ENCODE data around the gene MVK. TPM values are rescaled to one million over a fixed set of nuclear protein-coding genes. Genes with fewer than 3 reads are reported as not detected.

The MVK gene
- polyA plus RNA-seq, 3 donors, result 1.1 to 3.8 (median 1.6) TPM

DNA sequence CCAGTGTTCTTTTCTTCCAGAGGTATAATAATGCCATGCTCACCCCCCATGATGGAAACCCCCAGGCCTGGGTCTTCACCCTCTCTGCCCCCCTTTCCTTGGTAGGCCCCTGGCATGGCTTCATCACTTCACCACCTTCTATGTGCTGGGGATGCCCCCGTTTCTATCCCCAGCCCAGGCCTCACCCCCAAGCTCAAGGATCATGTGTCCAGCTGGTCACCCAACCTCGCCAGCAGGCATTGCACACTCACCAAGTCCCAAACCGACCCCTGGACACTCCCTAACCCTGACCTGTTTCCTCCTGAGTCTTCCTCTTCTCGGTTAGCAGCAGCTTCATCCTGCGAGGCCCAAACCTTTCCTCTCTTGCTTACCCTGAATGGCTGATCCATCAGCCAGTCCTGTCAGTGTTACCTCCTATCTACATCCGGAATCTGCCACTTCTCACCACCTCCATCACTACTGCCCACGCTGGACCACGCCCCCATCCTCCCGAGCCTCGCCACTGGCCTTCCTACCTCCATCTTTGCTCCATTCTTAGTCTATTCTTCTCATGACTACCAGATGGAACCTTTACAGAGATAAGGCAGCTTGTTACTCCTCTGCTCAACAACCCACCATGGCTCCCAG is 69.0 kb downstream of the MVK start:
- no peak overlapping the region for H3K4me3 Mint-ChIP-seq
- H3K4me1 ChIP-seq (ENCODE audit: control insufficient read depth in 1 of 2, insufficient read depth in 2 of 2, low read length in 2 of 2), result no peaks in the 10 kb centered on the region
- no peaks in the 10 kb centered on the region for H3K36me3 Mint-ChIP-seq
- no peak for DNase-seq
- no peaks in the 10 kb centered on the region for H3K79me2 ChIP-seq (ENCODE audit: insufficient read depth, low read length)
- H4K20me1 ChIP-seq (ENCODE audit: insufficient read depth, low read length), result no peaks in the 10 kb centered on the region
- H3K4me2 ChIP-seq (replicated peaks; ENCODE audit: extremely low read depth, low read length, poor library complexity, severe bottlenecking), result no peak overlapping the region
- H3K36me3 ChIP-seq (replicated peaks in 1 of 2; ENCODE audit: control insufficient read depth in 1 of 2, insufficient read depth in 2 of 2, low read length in 2 of 2), result no peaks in the 10 kb centered on the region
- H2AFZ ChIP-seq (ENCODE audit: insufficient read depth, low read depth, low read length, poor library complexity, severe bottlenecking), result no peak overlapping the region
- H3K27me3 Mint-ChIP-seq (ENCODE audit: low read depth in 3 of 3), result peaks cover 4 to 9% (median 8%) of the 10 kb centered on the region in 3 donors
- no peaks in the 10 kb centered on the region for H3K4me1 Mint-ChIP-seq
- no peak overlapping the region for H3K27ac Mint-ChIP-seq
- H3K4me3 ChIP-seq (replicated peaks in 1 of 3; ENCODE audit: low read depth in 2 of 3, low read length in 3 of 3), result no peak overlapping the region
- H3K9me3 ChIP-seq (replicated peaks in 1 of 2; ENCODE audit: control insufficient read depth in 1 of 2, insufficient read depth in 1 of 2, low read length in 2 of 2), result no peaks in the 10 kb centered on the region
- TF ChIP-seq, protein P1, sequence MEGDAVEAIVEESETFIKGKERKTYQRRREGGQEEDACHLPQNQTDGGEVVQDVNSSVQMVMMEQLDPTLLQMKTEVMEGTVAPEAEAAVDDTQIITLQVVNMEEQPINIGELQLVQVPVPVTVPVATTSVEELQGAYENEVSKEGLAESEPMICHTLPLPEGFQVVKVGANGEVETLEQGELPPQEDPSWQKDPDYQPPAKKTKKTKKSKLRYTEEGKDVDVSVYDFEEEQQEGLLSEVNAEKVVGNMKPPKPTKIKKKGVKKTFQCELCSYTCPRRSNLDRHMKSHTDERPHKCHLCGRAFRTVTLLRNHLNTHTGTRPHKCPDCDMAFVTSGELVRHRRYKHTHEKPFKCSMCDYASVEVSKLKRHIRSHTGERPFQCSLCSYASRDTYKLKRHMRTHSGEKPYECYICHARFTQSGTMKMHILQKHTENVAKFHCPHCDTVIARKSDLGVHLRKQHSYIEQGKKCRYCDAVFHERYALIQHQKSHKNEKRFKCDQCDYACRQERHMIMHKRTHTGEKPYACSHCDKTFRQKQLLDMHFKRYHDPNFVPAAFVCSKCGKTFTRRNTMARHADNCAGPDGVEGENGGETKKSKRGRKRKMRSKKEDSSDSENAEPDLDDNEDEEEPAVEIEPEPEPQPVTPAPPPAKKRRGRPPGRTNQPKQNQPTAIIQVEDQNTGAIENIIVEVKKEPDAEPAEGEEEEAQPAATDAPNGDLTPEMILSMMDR (IDR thresholded peaks at IDR 0.05), result no peak
- H3K27ac ChIP-seq (ENCODE audit: low read depth in 1 of 2, low read length in 2 of 2), result no peak overlapping the region
- intact Hi-C loops (cut with micrococcal nuclease), result no loop called here
- WGBS (ENCODE audit: insufficient coverage), result 56% methylated on average over 9 of the region's 10 CpGs
- H3K9ac ChIP-seq (ENCODE audit: insufficient read depth, low read length, poor library complexity, severe bottlenecking), result no peak overlapping the region
- H3K9me3 Mint-ChIP-seq, result peaks cover 0 to 1% (median 0%) of the 10 kb centered on the region in 7 donors
- H3K27me3 ChIP-seq (ENCODE audit: control insufficient read depth in 2 of 2, insufficient read depth in 2 of 2, low read length in 2 of 2), result no peaks in the 10 kb centered on the region

GRCh38 chr12:109645194-109645593 is 71.6 kb downstream of the MVK start:
- no peak overlapping the region for H3K9ac ChIP-seq (ENCODE audit: insufficient read depth, low read length, poor library complexity, severe bottlenecking)
- H2AFZ ChIP-seq (ENCODE audit: insufficient read depth, low read depth, low read length, poor library complexity, severe bottlenecking), result no peak overlapping the region
- H3K4me1 ChIP-seq (ENCODE audit: control insufficient read depth in 1 of 2, insufficient read depth in 2 of 2, low read length in 2 of 2), result no peaks in the 10 kb centered on the region
- H3K36me3 ChIP-seq (replicated peaks in 1 of 2; ENCODE audit: control insufficient read depth in 1 of 2, insufficient read depth in 2 of 2, low read length in 2 of 2), result no peaks in the 10 kb centered on the region
- no peak overlapping the region for H3K4me2 ChIP-seq (replicated peaks; ENCODE audit: extremely low read depth, low read length, poor library complexity, severe bottlenecking)
- DNase-seq, result no peak
- WGBS (ENCODE audit: insufficient coverage), result 93% methylated on average over 6 of the region's 11 CpGs
- Mint-ChIP-seq H3K27ac (no peak overlapping the region), H3K36me3 (no peaks in the 10 kb centered on the region), H3K4me1 (no peaks in the 10 kb centered on the region), H3K4me3 (no peak overlapping the region), H3K27me3 (ENCODE audit: low read depth in 3 of 3) (peaks cover 7 to 14% (median 8%) of the 10 kb centered on the region in 3 donors), H3K9me3 (peaks cover 0 to 1% (median 0%) of the 10 kb centered on the region in 7 donors)
- intact Hi-C loops (cut with micrococcal nuclease), result no loop called here
- H4K20me1 ChIP-seq (ENCODE audit: insufficient read depth, low read length), result no peaks in the 10 kb centered on the region
- H3K27ac ChIP-seq (ENCODE audit: low read depth in 1 of 2, low read length in 2 of 2), result no peak overlapping the region
- no peak overlapping the region for H3K4me3 ChIP-seq (replicated peaks in 1 of 3; ENCODE audit: low read depth in 2 of 3, low read length in 3 of 3)
- no peaks in the 10 kb centered on the region for H3K79me2 ChIP-seq (ENCODE audit: insufficient read depth, low read length)
- H3K9me3 ChIP-seq (replicated peaks in 1 of 2; ENCODE audit: control insufficient read depth in 1 of 2, insufficient read depth in 1 of 2, low read length in 2 of 2), result no peaks in the 10 kb centered on the region
- H3K27me3 ChIP-seq (ENCODE audit: control insufficient read depth in 2 of 2, insufficient read depth in 2 of 2, low read length in 2 of 2), result no peaks in the 10 kb centered on the region
- TF ChIP-seq, protein P1 (IDR thresholded peaks at IDR 0.05), result no peak

Measured in CD14-positive monocyte (primary cell).